HCT116 (cell line): ENCODE data around the gene UBA6. TPM values are rescaled to one million over a fixed set of nuclear protein-coding genes. Genes with fewer than 3 reads are reported as not detected.

Source experiments
- ATAC-seq: fragments of 200-7000 bp; cut with Tn5 transposase; 2 replicates; pipeline ENCODE4 v1.9.1; 2020; ENCODE audit warnings: mild to moderate bottlenecking, moderate library complexity
- BruUV-seq: library from RNA; stranded (reverse); fragments of 400-500 nt; replicated peaks from 2 replicates; lab custom pipeline; 2021; lab: Mats Ljungman, UMichigan
- CTCF ChIA-PET: fragments of 300-600 bp; sonication (Branson Sonifier 250); formaldehyde crosslinking; loops from one replicate; lab custom pipeline; 2021; ENCODE audit warnings: antibody characterized with exemption; lab: Charles Lee
- POLR2A ChIA-PET: fragments of 300-600, 350-600 bp; sonication (Branson Sonifier 250); formaldehyde crosslinking; loops from one replicate; lab custom pipeline; 2021; ENCODE audit warnings: antibody characterized with exemption; lab: Charles Lee
- RAD21 ChIA-PET, 2 experiments: fragments of 300-600 bp; sonication (Branson Sonifier 250); formaldehyde crosslinking; loops; one replicate each; lab custom pipeline; 2023; ENCODE audit warnings: low total read pairs in 2 of 2; ENCODE audit not compliant: uncharacterized antibody in 2 of 2, unreplicated experiment in 2 of 2, low non-redundant PET in 1 of 2; lab: Charles Lee
- DNase-seq: peaks from one replicate; pipeline ENCODE4 v3.0.0-alpha.2; 2010; ENCODE audit warnings: low read depth, low spot score
- H2AFZ ChIP-seq: fragments of 200-600 bp; shearing (Covaris generic), sonication (generic); 2 replicates; pipeline ENCODE4 v1.6.1; 2017; ENCODE audit warnings: low read depth, mixed run types, mixed read lengths, antibody characterized with exemption, low read length; ENCODE audit not compliant: poor library complexity, severe bottlenecking
- H3K27ac ChIP-seq: 2 replicates; pipeline ENCODE4 v1.5.1; 2012; ENCODE audit warnings: low read depth, low read length
- H3K27me3 ChIP-seq: fragments of 200-600 bp; sonication (generic); 2 replicates; pipeline ENCODE4 v1.6.1; 2016; ENCODE audit warnings: mixed run types, low read length, mixed read lengths; ENCODE audit not compliant: insufficient read depth
- H3K36me3 ChIP-seq, 2 experiments: fragments of 200-500 bp in 1 of 2; fragments of 200-600 bp in 1 of 2; sonication (Bioruptor generic) in 1 of 2; sonication (generic) in 1 of 2; 2 replicates each; pipeline versions ENCODE4 v1.5.1 to v1.6.1; 2014 to 2016; ENCODE audit warnings: low read length in 2 of 2, inconsistent platforms in 1 of 2, mixed read lengths in 1 of 2, mixed run types in 1 of 2; ENCODE audit not compliant: insufficient read depth in 2 of 2, control insufficient read depth in 1 of 2
- H3K4me1 ChIP-seq, 2 experiments: fragments of 200-600 bp in 1 of 2; sonication (generic) in 1 of 2; 2 replicates each; pipeline versions ENCODE4 v1.5.1 to v1.6.1; 2012 to 2017; ENCODE audit warnings: low read length in 2 of 2, inconsistent platforms in 1 of 2, mild to moderate bottlenecking in 1 of 2, mixed read lengths in 1 of 2, mixed run types in 1 of 2, moderate library complexity in 1 of 2; ENCODE audit not compliant: insufficient read depth in 2 of 2, control insufficient read depth in 1 of 2
- H3K4me2 ChIP-seq: fragments of 200-600 bp; sonication (generic); 2 replicates; pipeline ENCODE4 v1.6.1; 2017; ENCODE audit warnings: mixed run types, low read length, mixed read lengths
- H3K4me3 ChIP-seq, 2 experiments: fragments of 200-600 bp in 1 of 2; sonication (generic) in 1 of 2; replicated peaks in 1 of 2; 2 replicates each; pipeline ENCODE4 v1.5.1; 2011 to 2016; ENCODE audit warnings: low read length in 2 of 2, control low read depth in 1 of 2, low read depth in 1 of 2, mild to moderate bottlenecking in 1 of 2, mixed read lengths in 1 of 2, mixed run types in 1 of 2
- H3K79me2 ChIP-seq: fragments of 200-600 bp; sonication (generic); 2 replicates; pipeline ENCODE4 v1.6.1; 2017; ENCODE audit warnings: mild to moderate bottlenecking, mixed run types, low read length, moderate library complexity, mixed read lengths; ENCODE audit not compliant: insufficient read depth
- H3K9ac ChIP-seq: fragments of 200-600 bp; sonication (generic); 2 replicates; pipeline ENCODE4 v1.6.1; 2016; ENCODE audit warnings: low read length, mixed read lengths
- H3K9me2 ChIP-seq: fragments of 200-600 bp; sonication (generic), shearing (Covaris generic); 2 replicates; pipeline ENCODE4 v1.6.1; 2017; ENCODE audit warnings: mixed run types, mild to moderate bottlenecking, moderate library complexity; ENCODE audit not compliant: insufficient read depth
- H3K9me3 ChIP-seq, 2 experiments: fragments of 200-500 bp in 1 of 2; fragments of 200-600 bp in 1 of 2; sonication (Bioruptor generic) in 1 of 2; sonication (generic) in 1 of 2; 2 replicates each; pipeline ENCODE4 v1.6.1; 2014 to 2017; ENCODE audit warnings: low read length in 2 of 2, mixed read lengths in 2 of 2, inconsistent platforms in 1 of 2, low read depth in 1 of 2, mild to moderate bottlenecking in 1 of 2, mixed run types in 1 of 2, moderate library complexity in 1 of 2; ENCODE audit not compliant: control insufficient read depth in 1 of 2, insufficient read depth in 1 of 2
- H4K20me1 ChIP-seq: fragments of 200-600 bp; sonication (generic), shearing (Covaris generic); 2 replicates; pipeline ENCODE4 v1.6.1; 2017; ENCODE audit warnings: mixed run types, mild to moderate bottlenecking, moderate library complexity; ENCODE audit not compliant: insufficient read depth
- ATF3 ChIP-seq: IDR thresholded peaks from 2 replicates; pipeline ENCODE4 v1.6.1; 2012
- CEBPB ChIP-seq: IDR thresholded peaks from 2 replicates; pipeline ENCODE4 v1.6.1; 2012; ENCODE audit warnings: low read depth
- EGR1 ChIP-seq: IDR thresholded peaks from 2 replicates; pipeline ENCODE4 v1.6.1; 2012; ENCODE audit warnings: low read depth
- EZH2 ChIP-seq: fragments of 200-600 bp; sonication (generic); IDR thresholded peaks from 2 replicates; pipeline ENCODE4 v1.6.1; 2017; ENCODE audit warnings: antibody characterized with exemption, mixed run types
- EZH2phosphoT487 ChIP-seq: fragments of 200-600 bp; IDR thresholded peaks from 2 replicates; pipeline ENCODE4 v1.6.1; 2018; ENCODE audit warnings: antibody characterized with exemption, borderline replicate concordance
- FOSL1 ChIP-seq: IDR thresholded peaks from 2 replicates; pipeline ENCODE4 v1.6.1; 2012; ENCODE audit warnings: low read depth
- JUND ChIP-seq: IDR thresholded peaks from 2 replicates; pipeline ENCODE4 v1.6.1; 2012
- POLR2AphosphoS5 ChIP-seq: IDR thresholded peaks from 2 replicates; pipeline ENCODE4 v1.6.1; 2011; ENCODE audit warnings: mild to moderate bottlenecking, low read depth, low read length, moderate library complexity
- RAD21 ChIP-seq: IDR thresholded peaks from 2 replicates; pipeline ENCODE4 v1.6.1; 2012; ENCODE audit warnings: low read depth, mild to moderate bottlenecking
- SIN3A ChIP-seq: IDR thresholded peaks from 2 replicates; pipeline ENCODE4 v1.6.1; 2012; ENCODE audit warnings: low read depth
- SP1 ChIP-seq: IDR thresholded peaks from 2 replicates; pipeline ENCODE4 v1.6.1; 2012; ENCODE audit warnings: low read depth
- SRF ChIP-seq: IDR thresholded peaks from 2 replicates; pipeline ENCODE4 v1.6.1; 2012; ENCODE audit warnings: low read depth
- TCF7L2 ChIP-seq: IDR thresholded peaks from 2 replicates; pipeline ENCODE4 v1.7.0; 2011; ENCODE audit warnings: borderline replicate concordance, inconsistent platforms; ENCODE audit not compliant: insufficient read depth, insufficient read length; ENCODE audit errors: extremely low read depth
- YY1 ChIP-seq: IDR thresholded peaks from 2 replicates; pipeline ENCODE4 v1.6.1; 2011; ENCODE audit warnings: low read length, low read depth, moderate library complexity, mild to moderate bottlenecking; ENCODE audit not compliant: insufficient replicate concordance; ENCODE audit errors: extremely low read depth
- ZBTB33 ChIP-seq: IDR thresholded peaks from 2 replicates; pipeline ENCODE4 v1.6.1; 2011; ENCODE audit warnings: mild to moderate bottlenecking, low read length, moderate library complexity; ENCODE audit not compliant: insufficient replicate concordance; ENCODE audit errors: extremely low read depth
- intact Hi-C: fragments of 100-400 bp; cut with micrococcal nuclease; formaldehyde crosslinking; loops from 2 replicates; pipeline ENCODE4 v1.10.0; 2022
- total RNA-seq: library from RNA; stranded (reverse); gene quantifications from one replicate; pipeline ENCODE4 v1.2.1, GENCODE V29; 2021; ENCODE audit not compliant: unreplicated experiment
- TF ChIP-seq, protein P1 (sequence below): IDR thresholded peaks from 2 replicates; pipeline ENCODE4 v1.6.1; 2012; ENCODE audit warnings: low read depth
- TF ChIP-seq, protein P2 (sequence below), 3 experiments: fragments of 200-600 bp in 1 of 3; sonication (generic) in 1 of 3; IDR thresholded peaks in 2 of 3; conservative IDR thresholded peaks in 1 of 3; 2 replicates each; pipeline ENCODE4 v1.5.1; 2012 to 2017; ENCODE audit warnings: low read depth in 2 of 3, low read length in 2 of 3, antibody characterized with exemption in 1 of 3, borderline replicate concordance in 1 of 3, control low read depth in 1 of 3, mild to moderate bottlenecking in 1 of 3, mixed read lengths in 1 of 3, mixed run types in 1 of 3, moderate library complexity in 1 of 3; ENCODE audit not compliant: insufficient read depth in 1 of 3
- TF ChIP-seq, protein P3 (sequence below): IDR thresholded peaks from 2 replicates; pipeline ENCODE4 v1.6.1; 2012

UBA6 gene
- total RNA-seq, 1 experiment from 2014 or later = 98.9 TPM

DNA sequence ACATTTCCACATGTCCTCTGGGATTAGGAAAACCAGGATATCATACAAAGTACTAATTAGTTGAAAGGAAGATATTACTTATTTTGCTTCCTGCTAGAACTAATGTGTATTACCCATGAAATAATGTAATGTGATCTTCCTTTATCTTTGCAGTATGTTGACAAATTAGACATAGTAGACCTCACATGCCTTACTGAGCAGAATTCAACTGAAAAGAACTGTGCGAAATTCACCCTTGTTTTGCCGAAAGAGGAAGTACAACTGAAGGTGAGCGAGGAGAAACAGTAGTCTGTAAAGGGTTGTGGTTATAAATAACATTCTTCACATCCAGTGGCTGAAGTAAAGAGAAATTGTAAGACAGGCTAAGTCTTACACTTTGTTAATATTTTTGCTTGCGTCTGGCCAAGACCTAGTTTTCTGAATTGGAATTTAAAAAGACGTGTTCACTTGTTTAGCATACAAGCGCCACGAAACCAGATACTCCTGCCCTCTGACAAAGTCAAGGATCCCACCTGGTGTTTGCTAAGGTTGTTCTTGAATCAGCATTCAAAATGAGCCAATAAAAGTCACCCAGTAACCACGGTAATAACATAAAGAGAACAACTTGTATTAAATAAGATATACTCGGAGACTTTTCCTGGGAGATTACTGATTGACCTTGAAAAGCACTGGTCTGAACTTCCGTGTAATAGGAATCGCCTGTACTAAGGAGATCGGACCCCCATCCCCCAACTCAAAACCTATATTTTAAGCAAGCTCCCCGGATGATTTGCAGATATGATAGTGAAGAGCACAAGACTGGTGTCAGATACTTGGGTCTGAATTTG, 125.5 kb downstream of the UBA6 start:
- no peaks in the 10 kb centered on the region for H3K27me3 ChIP-seq
- RAD21 ChIA-PET = no interaction called here
- no peak overlapping the region for H3K9ac ChIP-seq
- intact Hi-C loops = no loop called here
- POLR2A ChIA-PET = no interaction called here
- no TSS peak for BruUV-seq
- CTCF ChIA-PET = no interaction called here
- H2AFZ ChIP-seq = no peak overlapping the region
- H3K4me3 ChIP-seq = no peak overlapping the region
- no peaks in the 10 kb centered on the region for H3K9me2 ChIP-seq
- H3K36me3 ChIP-seq = no peaks in the 10 kb centered on the region
- no peaks in the 10 kb centered on the region for H4K20me1 ChIP-seq
- no peak overlapping the region for H3K4me2 ChIP-seq
- H3K4me1 ChIP-seq = no peaks in the 10 kb centered on the region
- no peak for ATAC-seq
- no peak for TF ChIP-seq YY1
- TF ChIP-seq, protein P1, sequence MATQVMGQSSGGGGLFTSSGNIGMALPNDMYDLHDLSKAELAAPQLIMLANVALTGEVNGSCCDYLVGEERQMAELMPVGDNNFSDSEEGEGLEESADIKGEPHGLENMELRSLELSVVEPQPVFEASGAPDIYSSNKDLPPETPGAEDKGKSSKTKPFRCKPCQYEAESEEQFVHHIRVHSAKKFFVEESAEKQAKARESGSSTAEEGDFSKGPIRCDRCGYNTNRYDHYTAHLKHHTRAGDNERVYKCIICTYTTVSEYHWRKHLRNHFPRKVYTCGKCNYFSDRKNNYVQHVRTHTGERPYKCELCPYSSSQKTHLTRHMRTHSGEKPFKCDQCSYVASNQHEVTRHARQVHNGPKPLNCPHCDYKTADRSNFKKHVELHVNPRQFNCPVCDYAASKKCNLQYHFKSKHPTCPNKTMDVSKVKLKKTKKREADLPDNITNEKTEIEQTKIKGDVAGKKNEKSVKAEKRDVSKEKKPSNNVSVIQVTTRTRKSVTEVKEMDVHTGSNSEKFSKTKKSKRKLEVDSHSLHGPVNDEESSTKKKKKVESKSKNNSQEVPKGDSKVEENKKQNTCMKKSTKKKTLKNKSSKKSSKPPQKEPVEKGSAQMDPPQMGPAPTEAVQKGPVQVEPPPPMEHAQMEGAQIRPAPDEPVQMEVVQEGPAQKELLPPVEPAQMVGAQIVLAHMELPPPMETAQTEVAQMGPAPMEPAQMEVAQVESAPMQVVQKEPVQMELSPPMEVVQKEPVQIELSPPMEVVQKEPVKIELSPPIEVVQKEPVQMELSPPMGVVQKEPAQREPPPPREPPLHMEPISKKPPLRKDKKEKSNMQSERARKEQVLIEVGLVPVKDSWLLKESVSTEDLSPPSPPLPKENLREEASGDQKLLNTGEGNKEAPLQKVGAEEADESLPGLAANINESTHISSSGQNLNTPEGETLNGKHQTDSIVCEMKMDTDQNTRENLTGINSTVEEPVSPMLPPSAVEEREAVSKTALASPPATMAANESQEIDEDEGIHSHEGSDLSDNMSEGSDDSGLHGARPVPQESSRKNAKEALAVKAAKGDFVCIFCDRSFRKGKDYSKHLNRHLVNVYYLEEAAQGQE = no peak
- TF ChIP-seq EZH2 = no peak
- no peak for TF ChIP-seq EZH2phosphoT487
- TF ChIP-seq TCF7L2 = no peak
- no peak for TF ChIP-seq SIN3A
- no peak for TF ChIP-seq FOSL1
- no peak for TF ChIP-seq SRF
- TF ChIP-seq, protein P2, sequence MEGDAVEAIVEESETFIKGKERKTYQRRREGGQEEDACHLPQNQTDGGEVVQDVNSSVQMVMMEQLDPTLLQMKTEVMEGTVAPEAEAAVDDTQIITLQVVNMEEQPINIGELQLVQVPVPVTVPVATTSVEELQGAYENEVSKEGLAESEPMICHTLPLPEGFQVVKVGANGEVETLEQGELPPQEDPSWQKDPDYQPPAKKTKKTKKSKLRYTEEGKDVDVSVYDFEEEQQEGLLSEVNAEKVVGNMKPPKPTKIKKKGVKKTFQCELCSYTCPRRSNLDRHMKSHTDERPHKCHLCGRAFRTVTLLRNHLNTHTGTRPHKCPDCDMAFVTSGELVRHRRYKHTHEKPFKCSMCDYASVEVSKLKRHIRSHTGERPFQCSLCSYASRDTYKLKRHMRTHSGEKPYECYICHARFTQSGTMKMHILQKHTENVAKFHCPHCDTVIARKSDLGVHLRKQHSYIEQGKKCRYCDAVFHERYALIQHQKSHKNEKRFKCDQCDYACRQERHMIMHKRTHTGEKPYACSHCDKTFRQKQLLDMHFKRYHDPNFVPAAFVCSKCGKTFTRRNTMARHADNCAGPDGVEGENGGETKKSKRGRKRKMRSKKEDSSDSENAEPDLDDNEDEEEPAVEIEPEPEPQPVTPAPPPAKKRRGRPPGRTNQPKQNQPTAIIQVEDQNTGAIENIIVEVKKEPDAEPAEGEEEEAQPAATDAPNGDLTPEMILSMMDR (IDR thresholded peaks at IDR 0.05 in 2 of 3, conservative IDR thresholded peaks at IDR 0.05 in 1 of 3; ENCODE audit: borderline replicate concordance in 1 of 3, insufficient read depth in 1 of 3, low read depth in 2 of 3, low read length in 2 of 3) = no peak
- TF ChIP-seq, protein P3, sequence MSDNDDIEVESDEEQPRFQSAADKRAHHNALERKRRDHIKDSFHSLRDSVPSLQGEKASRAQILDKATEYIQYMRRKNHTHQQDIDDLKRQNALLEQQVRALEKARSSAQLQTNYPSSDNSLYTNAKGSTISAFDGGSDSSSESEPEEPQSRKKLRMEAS = no peak
- TF ChIP-seq ZBTB33 = no peak
- TF ChIP-seq RAD21 = no peak
- TF ChIP-seq EGR1 = no peak
- TF ChIP-seq JUND = no peak
- TF ChIP-seq POLR2AphosphoS5 = no peak
- no peak for TF ChIP-seq CEBPB
- TF ChIP-seq ATF3 = no peak
- no peak for TF ChIP-seq SP1
- H3K27ac ChIP-seq = no peak overlapping the region
- no peaks in the 10 kb centered on the region for H3K79me2 ChIP-seq
- no peaks in the 10 kb centered on the region for H3K9me3 ChIP-seq
- no peak for DNase-seq
